Measurements from ENCODE around the gene ACE.

Gene ACE

DNA sequence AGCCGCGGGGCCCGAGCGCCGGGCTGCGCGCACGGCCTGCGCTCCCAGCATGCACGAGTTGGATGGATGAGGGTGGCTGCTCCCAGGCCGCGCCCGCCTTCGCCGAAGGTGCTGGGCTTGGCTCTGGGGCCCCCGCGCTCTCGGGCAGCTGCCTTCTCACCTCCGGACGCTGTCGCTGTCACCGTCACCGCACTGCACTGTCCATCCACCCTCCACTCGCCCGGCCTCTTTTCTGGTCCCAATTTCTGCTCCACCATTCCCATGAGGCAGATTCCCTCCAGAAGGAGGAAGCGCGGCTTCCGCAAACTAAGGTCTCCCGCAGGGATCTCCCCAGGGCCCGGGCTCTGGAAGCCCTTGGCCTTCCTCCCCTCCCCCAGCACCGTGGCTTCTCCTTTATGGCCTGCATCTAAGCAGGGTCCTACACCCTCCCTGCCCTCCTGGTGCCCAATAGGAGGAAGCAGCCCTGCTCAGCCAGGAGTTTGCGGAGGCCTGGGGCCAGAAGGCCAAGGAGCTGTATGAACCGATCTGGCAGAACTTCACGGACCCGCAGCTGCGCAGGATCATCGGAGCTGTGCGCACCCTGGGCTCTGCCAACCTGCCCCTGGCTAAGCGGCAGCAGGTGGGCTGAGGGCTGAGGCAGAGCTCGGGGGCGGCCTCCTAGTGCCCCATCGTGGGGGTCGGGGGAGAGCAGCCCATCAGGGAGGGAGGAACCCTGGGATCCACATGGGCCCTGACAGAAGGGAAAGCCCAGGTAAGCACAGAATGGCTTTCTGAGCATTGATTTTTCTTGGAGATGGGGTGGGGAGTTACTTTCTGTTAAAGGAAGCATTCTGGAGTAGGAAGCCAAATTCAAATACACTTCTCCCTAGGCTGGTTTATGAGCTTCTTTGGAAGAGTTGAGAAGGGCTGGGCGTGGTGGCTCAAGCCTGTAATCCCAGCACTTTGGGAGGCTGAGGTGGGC, 899 bp downstream of the ACE start (continued):
- TF ChIP-seq ZNF174 (tag by site-specific recombination; IDR thresholded peaks at IDR 0.05) = no peak
- no peak for TF ChIP-seq ZNF19 (tag by site-specific recombination; IDR thresholded peaks at IDR 0.05; ENCODE audit: low read depth)
- TF ChIP-seq, protein P1, sequence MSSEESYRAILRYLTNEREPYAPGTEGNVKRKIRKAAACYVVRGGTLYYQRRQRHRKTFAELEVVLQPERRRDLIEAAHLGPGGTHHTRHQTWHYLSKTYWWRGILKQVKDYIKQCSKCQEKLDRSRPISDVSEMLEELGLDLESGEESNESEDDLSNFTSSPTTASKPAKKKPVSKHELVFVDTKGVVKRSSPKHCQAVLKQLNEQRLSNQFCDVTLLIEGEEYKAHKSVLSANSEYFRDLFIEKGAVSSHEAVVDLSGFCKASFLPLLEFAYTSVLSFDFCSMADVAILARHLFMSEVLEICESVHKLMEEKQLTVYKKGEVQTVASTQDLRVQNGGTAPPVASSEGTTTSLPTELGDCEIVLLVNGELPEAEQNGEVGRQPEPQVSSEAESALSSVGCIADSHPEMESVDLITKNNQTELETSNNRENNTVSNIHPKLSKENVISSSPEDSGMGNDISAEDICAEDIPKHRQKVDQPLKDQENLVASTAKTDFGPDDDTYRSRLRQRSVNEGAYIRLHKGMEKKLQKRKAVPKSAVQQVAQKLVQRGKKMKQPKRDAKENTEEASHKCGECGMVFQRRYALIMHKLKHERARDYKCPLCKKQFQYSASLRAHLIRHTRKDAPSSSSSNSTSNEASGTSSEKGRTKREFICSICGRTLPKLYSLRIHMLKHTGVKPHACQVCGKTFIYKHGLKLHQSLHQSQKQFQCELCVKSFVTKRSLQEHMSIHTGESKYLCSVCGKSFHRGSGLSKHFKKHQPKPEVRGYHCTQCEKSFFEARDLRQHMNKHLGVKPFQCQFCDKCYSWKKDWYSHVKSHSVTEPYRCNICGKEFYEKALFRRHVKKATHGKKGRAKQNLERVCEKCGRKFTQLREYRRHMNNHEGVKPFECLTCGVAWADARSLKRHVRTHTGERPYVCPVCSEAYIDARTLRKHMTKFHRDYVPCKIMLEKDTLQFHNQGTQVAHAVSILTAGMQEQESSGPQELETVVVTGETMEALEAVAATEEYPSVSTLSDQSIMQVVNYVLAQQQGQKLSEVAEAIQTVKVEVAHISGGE (tag by site-specific recombination; conservative IDR thresholded peaks at IDR 0.05; ENCODE audit: low read depth) = no peak
- no peak for TF ChIP-seq ZNF629 (tag by site-specific recombination; IDR thresholded peaks at IDR 0.05)
- TF ChIP-seq ZNF544 (tag by site-specific recombination; IDR thresholded peaks at IDR 0.05) = no peak
- peak; percentile 57; the same call in 1 of the 2 replicates for TF ChIP-seq ZNF2 (tag by site-specific recombination; IDR thresholded peaks at IDR 0.05)
- no peak for TF ChIP-seq ZNF426 (tag by site-specific recombination; IDR thresholded peaks at IDR 0.05)
- no peak for TF ChIP-seq ZNF843 (tag by site-specific recombination; IDR thresholded peaks at IDR 0.05)
- TF ChIP-seq, protein P2, sequence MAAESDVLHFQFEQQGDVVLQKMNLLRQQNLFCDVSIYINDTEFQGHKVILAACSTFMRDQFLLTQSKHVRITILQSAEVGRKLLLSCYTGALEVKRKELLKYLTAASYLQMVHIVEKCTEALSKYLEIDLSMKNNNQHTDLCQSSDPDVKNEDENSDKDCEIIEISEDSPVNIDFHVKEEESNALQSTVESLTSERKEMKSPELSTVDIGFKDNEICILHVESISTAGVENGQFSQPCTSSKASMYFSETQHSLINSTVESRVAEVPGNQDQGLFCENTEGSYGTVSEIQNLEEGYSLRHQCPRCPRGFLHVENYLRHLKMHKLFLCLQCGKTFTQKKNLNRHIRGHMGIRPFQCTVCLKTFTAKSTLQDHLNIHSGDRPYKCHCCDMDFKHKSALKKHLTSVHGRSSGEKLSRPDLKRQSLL (tag by site-specific recombination; IDR thresholded peaks at IDR 0.05) = no peak
- TF ChIP-seq ZNF350 (tag by site-specific recombination; IDR thresholded peaks at IDR 0.05) = no peak
- TF ChIP-seq, protein P3, sequence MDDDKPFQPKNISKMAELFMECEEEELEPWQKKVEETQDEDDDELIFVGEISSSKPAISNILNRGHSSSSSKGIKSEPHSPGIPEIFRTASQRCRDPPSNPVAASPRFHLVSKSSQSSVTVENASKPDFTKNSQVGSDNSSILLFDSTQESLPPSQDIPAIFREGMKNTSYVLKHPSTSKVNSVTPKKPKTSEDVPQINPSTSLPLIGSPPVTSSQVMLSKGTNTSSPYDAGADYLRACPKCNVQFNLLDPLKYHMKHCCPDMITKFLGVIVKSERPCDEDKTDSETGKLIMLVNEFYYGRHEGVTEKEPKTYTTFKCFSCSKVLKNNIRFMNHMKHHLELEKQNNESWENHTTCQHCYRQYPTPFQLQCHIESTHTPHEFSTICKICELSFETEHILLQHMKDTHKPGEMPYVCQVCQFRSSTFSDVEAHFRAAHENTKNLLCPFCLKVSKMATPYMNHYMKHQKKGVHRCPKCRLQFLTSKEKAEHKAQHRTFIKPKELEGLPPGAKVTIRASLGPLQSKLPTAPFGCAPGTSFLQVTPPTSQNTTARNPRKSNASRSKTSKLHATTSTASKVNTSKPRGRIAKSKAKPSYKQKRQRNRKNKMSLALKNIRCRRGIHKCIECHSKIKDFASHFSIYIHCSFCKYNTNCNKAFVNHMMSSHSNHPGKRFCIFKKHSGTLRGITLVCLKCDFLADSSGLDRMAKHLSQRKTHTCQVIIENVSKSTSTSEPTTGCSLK (tag by site-specific recombination; IDR thresholded peaks at IDR 0.05) = no peak
- peak; percentile 92 for TF ChIP-seq ZNF335 (tag by site-specific recombination; conservative IDR thresholded peaks at IDR 0.05)
- TF ChIP-seq ZNF121 (tag by site-specific recombination; IDR thresholded peaks at IDR 0.05) = 0 out of 2 replicates have a peak, but pooled peaks have one; percentile 8
- TF ChIP-seq, protein P4, sequence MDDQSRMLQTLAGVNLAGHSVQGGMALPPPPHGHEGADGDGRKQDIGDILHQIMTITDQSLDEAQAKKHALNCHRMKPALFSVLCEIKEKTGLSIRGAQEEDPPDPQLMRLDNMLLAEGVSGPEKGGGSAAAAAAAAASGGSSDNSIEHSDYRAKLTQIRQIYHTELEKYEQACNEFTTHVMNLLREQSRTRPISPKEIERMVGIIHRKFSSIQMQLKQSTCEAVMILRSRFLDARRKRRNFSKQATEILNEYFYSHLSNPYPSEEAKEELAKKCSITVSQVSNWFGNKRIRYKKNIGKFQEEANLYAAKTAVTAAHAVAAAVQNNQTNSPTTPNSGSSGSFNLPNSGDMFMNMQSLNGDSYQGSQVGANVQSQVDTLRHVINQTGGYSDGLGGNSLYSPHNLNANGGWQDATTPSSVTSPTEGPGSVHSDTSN (CRISPR knock-in tag; IDR thresholded peaks at IDR 0.05) = no peak
- TF ChIP-seq ZNF791 (tag by site-specific recombination; IDR thresholded peaks at IDR 0.05) = no peak
- TF ChIP-seq ZNF404 (tag by site-specific recombination; IDR thresholded peaks at IDR 0.05) = no peak
- TF ChIP-seq ZNF175 (tag by site-specific recombination; IDR thresholded peaks at IDR 0.05) = no peak
- peak; percentile 52; the same call in 1 of the 2 replicates for TF ChIP-seq ZNF223 (tag by site-specific recombination; IDR thresholded peaks at IDR 0.05)
- no peak for TF ChIP-seq ZSCAN23 (tag by site-specific recombination; IDR thresholded peaks at IDR 0.05)
- no peak for TF ChIP-seq ZNF837 (tag by site-specific recombination; IDR thresholded peaks at IDR 0.05)
- TF ChIP-seq KLF10 (tag by site-specific recombination; IDR thresholded peaks at IDR 0.05) = no peak
- TF ChIP-seq OSR2 (tag by site-specific recombination; IDR thresholded peaks at IDR 0.05) = peak; percentile 24; the same call in 1 of the 2 replicates
- TF ChIP-seq KLF7 (tag by site-specific recombination; IDR thresholded peaks at IDR 0.05; ENCODE audit: borderline replicate concordance) = no peak
- TF ChIP-seq ZBTB48 (tag by site-specific recombination; IDR thresholded peaks at IDR 0.05) = no peak; the same call in none of the 2 replicates
- no peak for TF ChIP-seq ZNF677 (tag by site-specific recombination; IDR thresholded peaks at IDR 0.05)
- no peak; the same call in 1 of the 2 replicates for TF ChIP-seq ZNF501 (tag by site-specific recombination; IDR thresholded peaks at IDR 0.05)
- TF ChIP-seq ZBTB8A (tag by site-specific recombination; IDR thresholded peaks at IDR 0.05) = no peak
- no peak for TF ChIP-seq ZNF366 (tag by site-specific recombination; conservative IDR thresholded peaks at IDR 0.05)
- TF ChIP-seq, protein P5, sequence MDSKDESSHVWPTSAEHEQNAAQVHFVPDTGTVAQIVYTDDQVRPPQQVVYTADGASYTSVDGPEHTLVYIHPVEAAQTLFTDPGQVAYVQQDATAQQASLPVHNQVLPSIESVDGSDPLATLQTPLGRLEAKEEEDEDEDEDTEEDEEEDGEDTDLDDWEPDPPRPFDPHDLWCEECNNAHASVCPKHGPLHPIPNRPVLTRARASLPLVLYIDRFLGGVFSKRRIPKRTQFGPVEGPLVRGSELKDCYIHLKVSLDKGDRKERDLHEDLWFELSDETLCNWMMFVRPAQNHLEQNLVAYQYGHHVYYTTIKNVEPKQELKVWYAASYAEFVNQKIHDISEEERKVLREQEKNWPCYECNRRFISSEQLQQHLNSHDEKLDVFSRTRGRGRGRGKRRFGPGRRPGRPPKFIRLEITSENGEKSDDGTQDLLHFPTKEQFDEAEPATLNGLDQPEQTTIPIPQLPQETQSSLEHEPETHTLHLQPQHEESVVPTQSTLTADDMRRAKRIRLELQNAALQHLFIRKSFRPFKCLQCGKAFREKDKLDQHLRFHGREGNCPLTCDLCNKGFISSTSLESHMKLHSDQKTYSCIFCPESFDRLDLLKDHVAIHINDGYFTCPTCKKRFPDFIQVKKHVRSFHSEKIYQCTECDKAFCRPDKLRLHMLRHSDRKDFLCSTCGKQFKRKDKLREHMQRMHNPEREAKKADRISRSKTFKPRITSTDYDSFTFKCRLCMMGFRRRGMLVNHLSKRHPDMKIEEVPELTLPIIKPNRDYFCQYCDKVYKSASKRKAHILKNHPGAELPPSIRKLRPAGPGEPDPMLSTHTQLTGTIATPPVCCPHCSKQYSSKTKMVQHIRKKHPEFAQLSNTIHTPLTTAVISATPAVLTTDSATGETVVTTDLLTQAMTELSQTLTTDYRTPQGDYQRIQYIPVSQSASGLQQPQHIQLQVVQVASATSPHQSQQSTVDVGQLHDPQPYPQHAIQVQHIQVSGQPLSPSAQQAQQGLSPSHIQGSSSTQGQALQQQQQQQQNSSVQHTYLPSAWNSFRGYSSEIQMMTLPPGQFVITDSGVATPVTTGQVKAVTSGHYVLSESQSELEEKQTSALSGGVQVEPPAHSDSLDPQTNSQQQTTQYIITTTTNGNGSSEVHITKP (tag by site-specific recombination; IDR thresholded peaks at IDR 0.05) = no peak

Measured in HEK293 (cell line).